GM13976 (cell line): Measurements from ENCODE around the gene SH3BGRL.

Experiments used
- DNase-seq: peaks from one replicate; pipeline ENCODE4 v3.0.0; 2012; ENCODE audit warnings: low spot score
- CTCF ChIP-seq: IDR thresholded peaks from 2 replicates; pipeline ENCODE4 v1.5.1; 2012; ENCODE audit warnings: borderline replicate concordance, mild to moderate bottlenecking; ENCODE audit not compliant: insufficient read depth; ENCODE audit errors: extremely low read depth, missing control alignments, control extremely low read depth
- in situ Hi-C: fragments of 300-500 bp; cut with MboI; formaldehyde crosslinking; loops from one replicate; pipeline ENCODE4 v1.12.0; 2022; ENCODE audit warnings: low sequenced_read_pairs, mixed read lengths, inconsistent platforms; ENCODE audit not compliant: unreplicated experiment

The SH3BGRL gene

DNA sequence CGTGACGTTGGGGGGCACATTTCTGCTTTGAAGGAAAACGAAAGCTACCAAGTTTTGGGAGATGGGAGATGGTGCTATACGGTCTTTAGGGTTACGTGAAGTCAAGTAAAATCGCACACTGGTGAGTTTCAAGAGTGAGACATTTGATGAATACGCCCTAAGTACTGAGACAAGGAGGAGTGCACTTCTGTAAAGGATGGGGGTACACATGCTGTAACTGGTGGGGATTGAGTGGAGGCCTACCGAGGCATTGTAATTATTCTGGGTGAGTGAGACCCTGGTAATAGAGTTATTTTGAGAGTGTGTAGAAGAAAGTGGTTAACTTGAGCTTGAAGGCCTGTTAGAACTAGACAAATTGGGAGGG, 536 bp downstream of the SH3BGRL start:
- no peak for DNase-seq
- in situ Hi-C loops = no loop called here
- TF ChIP-seq CTCF = no peak

DNA sequence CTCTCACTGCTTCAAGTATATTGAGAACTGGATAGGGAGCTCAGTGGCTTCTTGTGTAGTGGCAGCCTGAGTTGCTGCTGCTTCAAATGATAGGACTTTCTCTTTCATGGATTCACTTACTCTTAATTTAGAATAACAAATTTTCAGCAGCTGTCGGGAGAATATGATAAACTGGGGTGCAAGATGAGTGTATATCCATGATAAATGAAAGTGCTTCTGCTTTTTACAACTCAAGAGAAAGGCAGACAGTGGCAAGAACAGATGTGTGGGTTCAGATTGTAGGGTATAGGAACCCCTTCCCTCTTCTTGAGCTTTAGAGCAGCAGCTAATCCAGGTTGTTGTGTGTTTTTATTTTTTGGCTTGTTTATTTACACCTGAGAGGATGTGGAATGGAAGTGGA, 1.0 kb downstream of the SH3BGRL start:
- TF ChIP-seq CTCF = no peak
- DNase-seq = no peak
- in situ Hi-C loops = no loop called here

GRCh38 chrX:81205551-81205950, 3.6 kb downstream of the SH3BGRL start:
- TF ChIP-seq CTCF = no peak
- no peak for DNase-seq
- in situ Hi-C loops = no loop called here

- no peak for DNase-seq
- TF ChIP-seq CTCF = no peak
- in situ Hi-C loops = no loop called here
Measured at GRCh38 chrX:81206476-81206875, 4.6 kb downstream of the SH3BGRL start.

DNA sequence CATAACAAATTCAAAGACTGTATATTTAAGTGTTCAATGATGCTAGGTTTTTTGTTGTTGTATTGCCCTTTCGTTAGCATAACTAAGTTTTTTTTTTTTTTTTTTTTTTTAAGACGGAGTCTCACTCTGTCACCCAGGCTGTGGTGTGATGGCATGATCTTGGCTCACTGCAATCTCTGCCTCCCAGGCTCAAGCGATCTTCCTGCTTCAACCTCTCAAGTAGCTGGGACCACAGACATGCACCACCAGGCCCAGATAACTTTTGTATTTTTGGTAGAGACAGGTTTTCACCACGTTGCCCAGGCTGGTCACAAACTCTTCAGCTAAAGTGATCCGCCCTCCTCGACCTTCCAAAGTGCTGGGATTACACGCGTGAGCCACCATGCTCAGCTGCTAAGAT, 7.0 kb downstream of the SH3BGRL start:
- in situ Hi-C loops = no loop called here
- no peak for DNase-seq
- TF ChIP-seq CTCF = no peak

DNA sequence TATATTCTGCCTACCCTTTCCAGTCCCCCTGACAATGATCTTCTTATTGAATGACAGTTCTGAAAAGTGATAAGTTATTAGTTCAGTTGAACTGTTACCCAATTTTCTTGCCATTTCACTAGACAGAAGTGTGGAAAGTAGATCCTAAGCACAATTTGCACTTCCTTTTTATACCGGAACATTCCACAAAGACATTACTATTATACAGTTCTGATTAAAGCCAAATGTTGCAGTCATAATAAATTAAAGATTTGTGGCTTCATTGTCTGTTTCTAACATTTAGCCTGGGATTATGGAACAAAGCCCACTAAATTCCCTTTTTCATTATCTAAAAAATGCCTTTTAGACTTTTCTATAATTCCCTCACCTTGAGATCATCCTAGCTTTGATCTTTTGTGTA, 13.8 kb downstream of the SH3BGRL start:
- in situ Hi-C loops = no loop called here
- TF ChIP-seq CTCF = no peak
- DNase-seq = no peak

DNA sequence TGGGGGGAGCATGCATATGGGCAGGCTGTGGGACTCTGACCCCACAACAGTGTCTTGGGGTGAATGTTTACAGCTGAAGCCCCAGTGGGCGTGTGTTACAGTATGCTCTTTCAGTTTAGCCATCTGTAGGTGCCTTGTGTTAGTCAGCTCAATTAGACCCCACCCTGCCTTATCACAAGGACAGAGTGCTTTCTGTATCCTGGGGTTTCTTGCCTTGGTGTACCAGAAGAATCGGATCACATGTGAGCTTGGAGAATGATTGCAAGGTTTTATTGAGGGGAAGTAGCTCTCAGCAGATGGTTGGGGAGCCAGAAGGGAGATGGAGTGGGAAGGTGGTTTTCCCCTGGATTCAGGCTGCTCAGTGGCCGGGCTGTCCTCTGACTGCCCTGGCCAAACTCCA, 27.3 kb downstream of the SH3BGRL start:
- no peak for TF ChIP-seq CTCF
- no peak for DNase-seq
- in situ Hi-C loops = no loop called here
